Muscle of arm (tissue), 12 donors: ENCODE results near the gene ATXN7L2. TPM values are rescaled to one million over a fixed set of nuclear protein-coding genes. Genes with fewer than 3 reads are reported as not detected.

Experiments
- DNase-seq: peaks from one replicate; pipeline ENCODE4 v3.0.0-alpha.2; 2013
- polyA plus RNA-seq, 12 donors: library from polyadenylated mRNA; unstranded; fragments of 120-200 nt; gene quantifications; one replicate each; pipeline ENCODE4 v1.2.1, GENCODE V29; 2013; ENCODE audit not compliant: insufficient read length in 12 of 12

The ATXN7L2 gene
- polyA plus RNA-seq, 12 donors: 9.3 to 30.9 (median 21.0) TPM; not detected in 1

- DNase-seq: no peak
Observed at GRCh38 chr1:109523706-109524105, 40.0 kb downstream of the ATXN7L2 start.

DNA sequence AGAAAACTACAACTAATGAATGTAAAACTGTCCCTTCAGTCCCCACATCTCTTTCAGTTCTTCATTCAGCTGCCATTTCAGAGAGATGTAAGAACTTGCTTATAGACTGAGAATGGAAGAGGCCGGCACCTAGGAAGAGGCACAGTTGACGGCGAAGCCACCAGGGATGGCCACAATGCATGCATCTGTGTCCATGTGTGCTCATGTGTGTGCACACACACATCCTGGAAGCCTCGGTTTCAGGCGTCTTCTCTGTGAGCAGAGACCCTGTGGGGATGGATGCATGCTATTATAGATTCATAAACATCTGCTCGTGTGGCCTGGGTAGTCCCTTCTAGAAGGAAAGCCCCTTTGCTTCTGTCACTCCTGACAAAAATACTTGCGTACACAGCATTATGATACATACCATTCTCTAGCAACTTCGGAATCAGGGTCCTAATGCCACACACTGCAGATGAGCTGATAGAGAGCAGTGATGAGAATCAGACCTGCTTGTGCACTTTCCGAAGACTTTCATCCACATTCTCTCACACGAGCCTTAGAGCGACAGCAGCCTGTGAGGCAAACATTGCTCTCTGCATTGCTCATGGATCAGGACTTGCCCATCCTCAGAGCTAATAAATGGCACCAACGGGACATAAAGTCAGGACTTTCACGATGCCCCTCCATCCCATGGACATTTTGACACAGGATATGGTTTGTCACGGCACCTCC lies 43.5 kb downstream of the ATXN7L2 start:
- DNase-seq: no peak

- no peak for DNase-seq
Observed at GRCh38 chr1:109527846-109528695, 44.4 kb downstream of the ATXN7L2 start.

DNA sequence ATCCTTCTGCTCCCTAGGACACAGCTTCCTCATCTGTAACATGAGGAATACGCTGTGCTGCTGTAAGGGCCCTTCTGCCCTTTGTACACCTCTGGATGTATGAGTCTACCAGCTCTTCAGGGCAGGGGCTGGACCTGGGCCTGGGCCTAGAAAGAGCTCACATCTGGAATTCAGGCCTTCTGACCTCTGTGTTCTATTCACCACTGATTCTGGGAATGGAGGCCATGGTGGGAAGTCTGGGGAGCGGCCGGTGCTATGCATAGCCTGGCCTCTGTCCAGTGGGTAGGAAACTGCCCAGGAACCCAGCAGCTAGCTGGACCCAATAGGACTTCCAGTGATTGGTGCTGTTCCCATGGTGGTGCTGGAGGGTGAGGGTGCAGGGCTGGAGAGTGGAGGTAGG lies 45.0 kb downstream of the ATXN7L2 start:
- DNase-seq: no peak

DNA sequence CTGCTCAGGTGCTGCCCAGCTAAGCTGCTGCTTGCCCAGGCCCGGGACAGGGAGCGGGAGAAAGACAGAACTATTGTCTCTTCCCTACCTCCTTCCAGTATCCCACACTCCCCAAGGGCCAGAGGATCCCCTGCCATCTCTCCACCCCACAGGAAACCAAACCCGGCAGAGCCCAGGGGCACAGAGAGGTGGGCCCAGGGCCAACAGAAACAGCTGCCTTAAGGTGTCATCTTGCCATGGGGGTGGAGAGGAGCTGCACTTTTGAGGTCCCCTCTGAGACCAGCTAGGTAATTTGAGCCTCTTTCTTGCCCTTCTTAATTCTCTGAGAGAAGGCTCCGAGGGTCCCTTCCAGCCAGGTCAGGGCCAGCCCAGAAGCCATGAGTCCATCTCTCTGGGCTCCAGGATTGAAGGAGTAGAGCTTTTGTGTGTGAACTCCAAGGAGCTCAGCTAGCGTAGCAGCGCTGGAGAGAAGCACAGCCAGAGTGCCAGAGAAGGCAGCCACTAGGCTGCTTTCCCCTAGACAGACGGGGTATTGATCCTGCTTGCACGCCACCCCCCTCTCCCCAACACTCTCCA lies 46.3 kb downstream of the ATXN7L2 start:
- DNase-seq: no peak

DNA sequence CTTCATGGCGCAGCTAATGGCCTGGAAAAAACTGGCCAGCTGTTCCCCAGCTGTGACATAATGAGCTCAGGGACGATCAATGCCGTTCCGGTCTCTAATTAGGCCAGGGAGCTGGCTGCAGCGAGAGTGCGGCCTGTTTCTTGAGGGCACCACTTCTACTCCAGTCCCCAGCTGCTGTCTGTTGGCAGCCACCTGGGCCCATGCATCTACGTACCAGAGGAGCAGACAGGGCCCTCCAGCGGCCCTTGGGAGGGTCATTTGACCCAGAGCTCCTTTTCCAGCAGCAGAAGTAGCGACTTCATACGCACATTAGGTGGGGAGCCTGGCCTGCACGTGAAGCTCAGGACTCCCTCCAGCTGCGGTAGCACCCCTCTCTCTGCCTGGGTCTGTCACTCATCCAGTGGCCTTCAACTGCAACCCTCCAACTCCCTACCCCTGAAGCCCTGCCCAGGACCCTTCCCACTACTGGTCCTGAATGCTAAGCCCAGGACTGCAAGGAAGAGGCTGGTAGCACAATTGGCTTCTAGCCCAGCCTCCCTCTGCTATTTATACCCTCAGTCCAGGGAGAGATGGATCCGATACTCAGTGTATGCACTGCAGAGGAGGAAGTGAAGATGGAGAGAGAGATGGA lies 46.9 kb downstream of the ATXN7L2 start:
- no peak for DNase-seq

- no peak for DNase-seq
Observed at GRCh38 chr1:109531380-109531779, 47.7 kb downstream of the ATXN7L2 start.

GRCh38 chr1:109531826-109532364 lies 48.2 kb downstream of the ATXN7L2 start:
- DNase-seq: no peak

DNA sequence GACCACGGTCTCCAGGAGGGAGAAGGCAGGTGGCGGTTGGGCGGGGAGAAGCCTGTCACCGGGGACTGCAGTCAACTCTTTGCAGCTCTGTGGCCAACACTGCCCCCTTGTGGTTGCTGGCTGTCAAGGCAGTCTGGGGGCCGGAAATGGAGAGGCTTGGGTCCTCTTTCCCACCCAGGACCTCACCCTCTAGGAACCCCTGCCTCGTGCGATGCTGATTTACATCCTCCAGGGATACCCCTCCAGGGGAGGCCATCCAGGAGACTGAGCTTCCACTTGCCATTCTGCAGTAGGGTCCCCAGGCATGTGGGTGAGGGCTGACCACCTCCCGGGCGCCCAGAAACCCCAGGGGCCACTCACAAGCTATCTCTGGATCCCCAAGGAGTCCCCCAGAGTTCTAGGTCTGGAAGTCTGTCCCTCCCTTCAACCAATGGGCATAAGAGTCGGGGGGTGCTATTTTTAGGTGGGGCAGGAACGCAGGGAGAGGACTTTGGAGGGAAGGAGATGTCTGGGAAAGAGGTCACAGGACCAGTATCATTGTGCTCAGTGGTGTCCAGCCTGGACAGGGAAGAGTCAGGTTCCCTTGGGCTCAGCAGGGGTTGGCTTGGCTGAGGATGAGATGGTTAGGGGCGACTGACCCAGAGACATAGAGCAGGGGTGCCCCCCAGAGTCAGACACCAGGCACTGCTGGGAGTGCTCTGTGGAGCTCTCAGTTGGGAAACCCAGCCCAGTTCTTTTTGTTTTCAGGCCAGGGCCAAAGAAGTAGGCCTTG lies 48.8 kb downstream of the ATXN7L2 start:
- DNase-seq: peak; percentile 87

DNA sequence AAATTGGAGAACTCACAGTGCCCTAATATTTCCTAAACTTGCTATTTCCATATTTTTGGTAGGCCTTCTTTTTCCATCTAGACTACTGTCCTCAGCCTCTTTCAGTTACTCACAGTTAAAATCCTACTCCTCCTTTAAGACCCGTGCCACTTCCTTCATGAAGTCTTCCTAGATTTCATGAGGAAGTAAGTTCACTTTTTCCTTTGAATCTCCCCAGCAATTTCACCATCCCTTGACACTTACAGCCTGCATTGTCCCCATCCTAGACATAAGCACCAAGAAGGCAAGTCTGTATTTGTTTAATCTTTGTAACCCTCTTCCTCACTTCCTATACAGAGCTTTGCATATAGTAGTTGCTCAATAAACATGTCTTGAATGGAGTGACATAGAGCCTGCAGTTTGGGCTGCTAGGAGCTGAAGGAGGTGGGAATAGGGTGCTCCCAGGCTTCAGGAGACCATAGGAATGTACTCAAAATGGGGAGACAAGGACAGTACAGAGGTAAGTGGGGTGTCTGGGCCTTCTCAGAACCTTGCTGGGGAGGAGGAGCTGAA lies 50.7 kb downstream of the ATXN7L2 start:
- no peak for DNase-seq

GRCh38 chr1:109535481-109535880 lies 51.8 kb downstream of the ATXN7L2 start:
- DNase-seq: no peak

DNA sequence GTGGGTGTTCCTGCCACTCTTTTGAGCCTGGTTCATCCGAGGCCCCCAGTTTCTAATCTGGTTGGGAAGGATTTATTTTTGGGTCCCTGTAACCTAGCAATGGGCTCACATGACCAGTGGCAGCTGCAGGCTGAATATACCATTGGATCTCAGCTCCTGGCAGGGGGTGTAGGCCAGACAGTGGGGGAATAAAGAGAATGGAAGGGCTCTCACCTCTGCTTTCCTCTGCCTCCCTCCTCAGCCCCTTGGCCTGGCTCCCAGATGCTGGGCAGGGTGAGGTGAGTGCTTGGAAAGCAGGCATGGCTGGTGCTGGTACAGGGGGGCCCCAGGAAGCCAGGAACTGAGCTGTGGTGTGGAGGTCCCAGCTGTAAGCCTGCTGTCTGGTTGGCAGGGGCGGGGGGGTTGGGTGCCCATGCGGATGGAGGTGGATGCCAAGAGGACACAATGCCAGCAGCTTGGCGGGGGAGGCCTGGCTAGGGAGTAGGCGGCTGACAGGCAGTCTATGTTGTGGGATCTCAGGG lies 52.3 kb downstream of the ATXN7L2 start:
- DNase-seq: no peak

DNA sequence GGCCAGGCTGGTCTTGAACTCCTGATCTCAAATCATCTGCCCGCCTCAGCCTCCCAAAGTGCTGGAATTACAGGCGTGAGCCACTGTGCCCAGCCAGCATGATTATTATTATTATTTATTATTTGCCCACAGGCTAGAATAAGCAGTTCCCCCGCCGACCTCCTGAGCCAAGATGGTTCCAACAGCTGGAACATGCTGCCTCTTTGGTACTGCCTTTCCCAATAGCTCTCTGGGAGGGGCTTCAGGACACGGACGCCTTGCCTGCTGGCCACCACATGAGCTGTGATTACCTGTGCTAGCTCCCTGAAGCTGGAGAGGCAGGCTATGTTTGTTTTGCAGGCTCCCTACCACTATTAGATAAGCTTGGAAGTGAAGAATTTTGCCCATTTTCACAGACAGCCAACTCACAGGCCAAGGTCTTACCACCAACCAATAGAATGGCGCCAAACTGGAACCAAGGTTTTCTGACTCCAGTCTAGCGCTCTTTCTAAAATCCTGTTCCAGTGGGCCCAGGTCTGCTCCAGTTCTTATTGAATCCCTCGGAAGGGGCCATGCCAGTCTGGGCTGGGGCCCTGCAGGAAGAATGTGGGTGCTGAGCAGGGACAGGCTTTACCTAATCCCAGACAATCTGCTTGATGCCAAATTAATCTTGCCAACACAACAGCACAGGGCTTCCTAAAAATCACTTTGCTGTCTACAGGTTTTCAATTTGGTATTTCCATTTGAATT lies 53.9 kb downstream of the ATXN7L2 start:
- DNase-seq: no peak

- no peak for DNase-seq
Observed at GRCh38 chr1:109538827-109539555, 55.3 kb downstream of the ATXN7L2 start.

DNA sequence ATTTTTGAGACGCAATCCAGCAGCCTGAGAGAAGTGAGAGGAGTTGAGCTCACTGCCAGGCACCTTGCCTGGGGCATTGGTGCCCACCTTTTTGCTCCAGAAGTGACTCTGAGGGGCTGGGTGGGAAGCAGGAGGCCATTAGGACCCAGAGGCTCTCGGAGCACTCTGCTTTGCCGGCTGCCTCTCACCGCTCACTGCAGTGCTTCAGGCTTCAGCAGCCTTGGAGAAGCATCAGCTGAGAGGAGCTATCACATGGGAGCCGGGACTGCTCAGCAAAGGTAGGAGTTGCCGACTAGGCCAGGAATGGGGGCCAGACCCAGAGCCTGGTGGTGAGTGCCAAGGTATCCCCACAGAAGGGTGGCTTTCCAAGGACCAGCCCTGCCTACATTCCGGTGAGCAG lies 56.0 kb downstream of the ATXN7L2 start, which contains the start of gene GPR61:
GPR61 (plus strand) TSS at position 197 of the 400 bp plus-strand sequence. CDS start 3,151 bp downstream, outside the sequence.
- DNase-seq: no peak

DNA sequence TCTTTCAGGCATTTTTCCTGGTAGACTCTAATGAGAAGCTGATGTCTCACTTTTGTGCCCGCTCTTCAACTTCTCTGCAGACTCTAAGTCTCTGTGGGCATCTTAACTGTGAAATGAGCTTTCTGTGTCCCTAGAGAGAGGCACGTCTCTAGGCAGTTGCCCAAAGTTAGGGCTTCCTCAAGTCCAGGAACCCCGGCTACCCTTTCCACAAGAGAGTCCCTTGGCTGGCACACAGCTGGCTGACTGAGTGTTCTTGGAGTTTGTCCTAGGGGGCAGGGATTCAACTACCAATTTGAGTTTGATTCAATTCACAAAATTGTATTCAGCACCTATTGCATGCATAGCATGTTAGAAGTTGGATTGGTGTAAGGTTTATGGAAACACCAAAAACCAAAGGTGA lies 57.4 kb downstream of the ATXN7L2 start:
- DNase-seq: no peak
